SK-N-DZ (cell line): ENCODE measurements around the gene PRCC.

Source experiments
- DNase-seq: peaks from one replicate; pipeline ENCODE4 v3.0.0-alpha.2; 2015; ENCODE audit warnings: low spot score

The PRCC gene

DNA sequence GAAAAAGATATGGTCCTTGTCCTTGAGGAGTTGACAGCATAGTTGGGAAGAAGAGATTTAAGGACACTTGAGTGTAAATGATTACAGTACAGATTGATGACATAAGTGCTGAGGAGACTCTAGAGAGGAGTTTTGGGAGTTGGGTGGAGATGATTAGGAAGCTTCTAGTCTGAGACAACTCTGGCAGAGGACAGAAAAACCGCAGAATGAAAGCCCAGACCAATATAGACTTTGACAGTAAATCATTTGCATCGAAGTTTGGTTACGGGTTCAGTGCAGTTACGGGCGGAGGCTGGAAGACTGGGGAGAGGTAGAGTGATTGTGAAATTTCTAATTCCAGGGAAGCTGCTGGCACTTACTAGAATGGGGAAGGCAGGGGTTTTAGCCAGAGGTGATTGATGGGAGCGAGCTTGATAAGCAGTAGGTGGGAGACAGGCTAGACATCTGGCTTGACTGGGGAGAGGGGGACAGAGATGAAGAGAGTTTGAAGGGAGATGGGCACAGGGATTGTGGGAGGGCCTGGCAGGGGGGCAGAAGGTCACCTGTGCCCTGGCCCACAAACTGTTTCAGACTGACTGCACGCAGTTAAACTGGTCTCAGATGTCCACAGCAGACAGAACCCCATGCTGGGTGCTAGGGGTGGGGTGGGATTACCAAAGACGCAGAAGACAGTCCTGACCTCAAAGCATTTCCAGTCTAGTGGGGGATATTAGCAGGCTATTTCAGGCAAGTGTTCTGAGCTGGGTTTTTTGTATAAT is 29.2 kb downstream of the PRCC start:
- no peak for DNase-seq

- DNase-seq, result peak; percentile 91
Observed at GRCh38 chr1:156797212-156797871, 30.0 kb downstream of the PRCC start.

GRCh38 chr1:156801409-156802121 is 34.2 kb downstream of the PRCC start:
- peak; percentile 99 for DNase-seq

DNA sequence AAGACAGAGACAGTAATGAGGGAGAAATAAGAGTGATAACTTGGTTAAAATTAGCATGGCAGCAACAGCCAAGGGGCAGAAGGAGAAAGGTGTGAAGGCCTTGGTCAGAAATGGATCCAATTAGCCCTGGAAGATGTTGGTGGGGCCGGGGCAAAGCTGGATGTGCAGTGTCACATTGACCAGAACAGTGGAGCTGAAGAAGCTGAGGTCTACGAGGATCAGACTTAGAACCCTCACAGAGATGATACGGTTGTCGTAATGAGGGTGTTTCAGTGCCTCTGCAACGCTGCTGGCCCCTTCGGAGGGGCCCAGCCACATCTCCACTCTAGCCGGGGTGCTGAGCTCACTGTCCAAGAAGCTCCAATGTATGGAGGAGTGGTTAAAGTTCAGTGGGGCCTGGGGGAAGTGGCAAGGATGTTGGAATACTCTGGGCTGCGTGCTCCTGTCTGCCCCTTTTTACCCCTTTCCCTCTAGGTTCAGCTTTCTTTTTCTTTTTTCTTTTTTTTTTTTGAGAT is 35.1 kb downstream of the PRCC start:
- DNase-seq, result no peak

DNA sequence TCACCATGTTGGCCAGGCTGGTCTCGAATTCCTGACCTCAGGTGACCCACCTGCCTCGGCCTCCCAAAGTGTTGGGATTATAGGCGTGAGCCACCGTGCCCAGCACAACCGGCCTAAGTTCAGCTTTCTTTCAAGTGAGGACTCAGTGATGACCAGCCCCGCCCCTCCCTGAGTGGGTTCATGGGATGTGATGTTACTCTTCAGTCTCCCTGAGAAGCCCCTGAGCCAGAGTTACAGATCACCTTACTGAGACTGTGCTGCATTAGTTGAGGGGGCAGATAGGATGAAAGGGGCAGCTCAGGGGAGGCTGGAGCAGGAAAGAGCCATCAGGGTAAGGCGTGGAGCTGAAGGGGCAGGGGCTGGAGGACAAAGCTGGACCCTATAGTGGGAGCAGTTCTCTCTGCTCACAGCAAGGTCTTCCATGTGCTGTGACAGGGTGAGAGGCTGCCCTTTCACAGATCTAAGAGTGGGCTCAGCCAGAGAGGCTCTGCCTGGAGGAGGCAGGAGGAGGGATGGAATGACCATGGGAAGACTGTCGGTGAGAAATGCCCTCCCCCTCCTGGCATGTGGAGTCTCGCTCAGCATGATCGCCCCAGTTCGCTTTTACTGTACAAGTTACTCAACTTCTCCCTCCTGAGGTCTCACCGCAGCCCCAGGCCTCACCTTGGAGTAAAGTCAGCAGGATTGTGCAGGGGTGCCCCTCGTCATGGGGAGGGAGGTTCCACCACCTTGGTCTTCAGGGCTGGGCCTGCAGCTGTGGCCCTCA is 35.9 kb downstream of the PRCC start:
- no peak for DNase-seq

DNA sequence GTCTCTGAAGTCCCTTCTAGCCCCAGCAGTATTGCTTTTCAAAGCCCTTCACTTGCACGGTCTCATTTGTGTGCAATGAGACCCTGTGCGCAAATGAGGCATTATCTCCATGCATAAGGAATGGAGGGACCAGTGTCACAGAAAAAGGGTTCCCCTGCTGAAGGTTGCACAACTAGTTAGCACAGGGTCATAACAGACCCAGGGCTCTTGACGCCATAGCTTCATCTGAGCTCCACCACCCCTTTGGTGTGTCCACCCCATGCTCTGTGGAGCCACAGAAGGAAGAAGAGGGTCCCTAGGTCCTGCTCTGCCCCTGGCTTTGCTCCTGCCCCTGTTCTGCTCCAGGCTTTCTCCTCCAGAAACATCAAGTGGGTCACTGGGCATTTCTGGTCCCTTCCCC is 36.7 kb downstream of the PRCC start:
- no peak for DNase-seq

GRCh38 chr1:156804572-156805243 is 37.4 kb downstream of the PRCC start:
- DNase-seq, result peak; percentile 71

- no peak for DNase-seq
Observed at GRCh38 chr1:156805766-156806511, 38.6 kb downstream of the PRCC start.

DNA sequence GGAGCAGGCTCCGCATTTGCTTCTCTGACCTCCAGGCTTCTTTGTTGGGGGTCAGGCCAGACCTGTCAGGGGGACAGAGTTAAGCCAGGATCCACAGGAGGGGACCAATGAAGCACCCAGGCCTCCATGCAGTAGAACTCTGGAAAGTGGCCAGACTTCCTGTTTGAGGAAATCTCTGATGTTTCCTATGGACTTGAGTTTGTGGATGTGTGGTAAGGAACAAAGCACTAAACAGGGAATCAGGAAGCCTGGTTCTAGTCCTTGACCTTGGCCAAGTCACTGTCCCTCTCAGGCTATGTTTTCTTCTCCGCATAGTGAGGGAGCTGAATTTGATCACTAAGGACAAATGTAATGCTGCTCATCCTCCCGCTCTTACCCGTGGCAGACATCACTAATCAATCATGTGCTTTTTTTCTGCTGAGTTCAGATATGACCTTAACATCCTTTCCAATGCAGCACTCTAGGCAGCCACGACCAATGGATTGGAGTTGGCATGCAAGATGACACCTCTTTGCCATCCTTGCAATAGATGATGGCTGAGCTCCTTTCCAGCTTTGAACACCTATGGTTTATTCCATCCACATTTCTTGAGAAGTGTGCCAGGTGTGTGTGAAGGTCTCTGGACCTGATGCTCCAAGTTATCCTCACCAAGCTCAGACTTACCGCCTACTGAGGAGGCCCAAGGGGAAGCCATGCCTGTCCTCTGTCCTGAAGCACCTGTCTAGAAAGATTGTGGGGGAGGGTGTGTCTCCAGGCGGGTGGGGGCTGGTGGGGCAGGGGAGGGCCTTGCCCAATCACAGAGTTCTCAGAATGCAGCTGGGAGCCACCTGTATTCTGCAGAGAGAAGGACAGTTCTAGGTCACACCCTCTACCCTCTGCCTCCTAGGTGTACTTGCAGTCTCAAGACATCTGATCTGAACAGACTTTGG is 39.4 kb downstream of the PRCC start:
- DNase-seq, result no peak

GRCh38 chr1:156807627-156808026 is 40.3 kb downstream of the PRCC start:
- no peak for DNase-seq

DNA sequence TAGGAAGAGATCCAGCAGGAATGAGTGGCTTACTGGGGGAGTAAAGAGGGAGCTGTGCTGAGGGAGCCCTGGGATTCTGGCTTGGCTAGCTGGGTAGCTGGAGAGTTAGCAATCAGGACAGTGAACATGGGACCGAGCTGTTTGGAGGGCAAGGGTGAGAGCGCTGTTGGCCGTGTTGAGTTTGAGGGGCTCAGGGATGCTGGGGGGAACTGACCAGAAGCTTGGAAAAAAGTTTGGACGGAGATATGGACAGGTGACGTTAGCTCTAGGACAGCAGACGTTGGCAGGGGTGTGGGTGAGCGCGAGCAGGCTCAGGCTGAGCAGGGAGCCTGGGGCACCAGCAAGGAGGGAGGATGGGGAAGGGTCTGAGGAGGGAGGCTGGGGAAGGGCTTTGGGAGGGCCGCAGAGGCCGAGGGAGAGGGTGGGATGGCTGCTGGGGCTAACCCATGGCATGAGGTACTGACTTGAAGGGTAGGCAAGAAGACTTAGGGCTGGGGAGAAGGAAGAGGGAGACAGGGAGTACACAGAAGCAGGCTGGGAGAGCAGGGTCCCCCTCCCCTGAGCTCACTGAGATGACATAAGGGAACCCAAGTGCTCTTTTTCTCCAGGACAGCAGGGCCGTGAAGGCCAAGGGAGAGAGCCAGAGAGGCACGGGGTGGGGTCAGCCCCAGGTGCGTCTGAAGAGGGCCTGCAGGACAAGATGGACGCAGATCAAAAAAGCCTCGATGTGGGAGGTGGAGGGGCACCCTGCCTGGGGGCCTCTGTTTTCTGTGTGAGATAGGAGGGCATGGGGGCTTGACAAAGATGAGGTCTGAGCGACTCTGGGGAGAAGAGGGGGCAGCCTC is 41.1 kb downstream of the PRCC start:
- DNase-seq, result no peak

DNA sequence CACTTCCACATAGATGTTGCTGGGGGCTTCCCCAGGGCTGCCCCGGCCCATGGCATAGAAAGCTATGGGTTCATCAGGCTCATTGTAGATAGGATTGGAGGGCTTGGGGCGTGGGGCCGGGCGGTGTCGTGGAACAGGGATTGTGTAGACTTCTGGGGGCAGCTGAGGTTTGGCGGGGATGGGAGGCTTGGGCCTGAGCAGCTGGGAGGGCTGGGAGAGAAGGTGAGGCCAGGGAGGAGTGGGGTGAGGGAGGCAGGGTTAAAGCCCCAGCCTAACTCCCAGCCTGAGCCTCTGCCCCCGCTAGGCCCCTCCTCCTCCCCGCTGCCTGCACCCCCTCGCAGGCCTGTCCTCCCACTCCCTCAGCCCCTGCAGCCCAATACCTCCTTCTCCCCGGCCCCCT is 41.9 kb downstream of the PRCC start:
- no peak for DNase-seq

- no peak for DNase-seq
Observed at GRCh38 chr1:156809711-156810366, 42.5 kb downstream of the PRCC start.

GRCh38 chr1:156811168-156811567 is 43.8 kb downstream of the PRCC start:
- peak; percentile 54 for DNase-seq

- no peak for DNase-seq
Observed at GRCh38 chr1:156812293-156812990, 45.1 kb downstream of the PRCC start.

DNA sequence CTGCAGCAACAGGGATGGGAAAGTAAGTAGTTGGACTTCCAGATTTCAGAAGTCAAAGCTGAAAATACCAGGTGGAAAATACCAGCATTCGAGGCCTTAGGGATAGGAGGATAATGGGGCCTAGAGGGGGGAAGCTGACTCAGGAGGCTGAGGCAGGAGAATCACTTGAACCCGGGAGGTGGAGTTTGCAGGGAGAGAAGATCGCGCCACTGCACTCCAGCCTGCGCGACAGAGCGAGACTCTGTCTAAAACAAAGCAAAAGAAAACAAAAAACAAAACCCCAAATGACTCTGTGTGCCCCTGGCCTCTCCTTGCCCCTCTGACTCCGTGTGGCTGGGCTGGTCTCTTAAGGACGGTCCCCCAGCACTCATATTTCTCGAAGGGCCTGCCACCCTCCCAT is 46.0 kb downstream of the PRCC start:
- DNase-seq, result no peak
